Astrocyte (in vitro differentiated cells and primary cell): ENCODE results near the gene SNRPA. TPM values are rescaled to one million over a fixed set of nuclear protein-coding genes. Genes with fewer than 3 reads are reported as not detected.

ENCODE experiments used
- DNase-seq: peaks from one replicate; pipeline ENCODE4 v3.0.0-alpha.2; 2010; ENCODE audit warnings: low read depth
- FAIRE-seq: peaks from 2 replicates; lab custom pipeline; 2011; peaks lifted over from hg19 to GRCh38; lab: Jason Lieb, UNC
- H2AFZ ChIP-seq: 2 replicates; pipeline ENCODE4 v1.6.0; 2012; ENCODE audit warnings: low read depth, low read length, inconsistent platforms
- H3K27ac ChIP-seq: 2 replicates; pipeline ENCODE4 v1.5.1; 2011; ENCODE audit warnings: low read depth, low read length, inconsistent platforms
- H3K27me3 ChIP-seq: 2 replicates; pipeline ENCODE4 v1.6.0; 2011; ENCODE audit warnings: low read length, inconsistent platforms; ENCODE audit not compliant: insufficient read depth
- H3K36me3 ChIP-seq: 2 replicates; pipeline ENCODE4 v1.5.1; 2011; ENCODE audit warnings: low read length, inconsistent platforms; ENCODE audit not compliant: insufficient read depth
- H3K4me1 ChIP-seq: 2 replicates; pipeline ENCODE4 v1.5.1; 2011; ENCODE audit warnings: low read length, inconsistent platforms; ENCODE audit not compliant: insufficient read depth
- H3K4me2 ChIP-seq: 2 replicates; pipeline ENCODE4 v1.6.0; 2012; ENCODE audit warnings: low read length, inconsistent platforms
- H3K4me3 ChIP-seq: 2 replicates; pipeline ENCODE4 v1.5.1; 2011; ENCODE audit warnings: low read depth, mild to moderate bottlenecking, low read length, inconsistent platforms; ENCODE audit not compliant: insufficient read depth
- H3K79me2 ChIP-seq: 2 replicates; pipeline ENCODE4 v1.6.0; 2012; ENCODE audit warnings: mild to moderate bottlenecking, low read length, inconsistent platforms; ENCODE audit not compliant: insufficient read depth
- H3K9ac ChIP-seq: 2 replicates; pipeline ENCODE4 v1.6.0; 2012; ENCODE audit warnings: mild to moderate bottlenecking, low read length, inconsistent platforms
- H3K9me3 ChIP-seq: 2 replicates; pipeline ENCODE4 v1.5.1; 2012; ENCODE audit warnings: low read depth, mild to moderate bottlenecking, low read length, inconsistent platforms; ENCODE audit not compliant: insufficient read depth
- H4K20me1 ChIP-seq: 2 replicates; pipeline ENCODE4 v1.6.0; 2012; ENCODE audit warnings: low read length, inconsistent platforms; ENCODE audit not compliant: insufficient read depth
- H3K27ac Mint-ChIP-seq: one replicate; pipeline ENCODE4 v1.8.0; 2021; ENCODE audit warnings: mild to moderate bottlenecking, mixed read lengths; ENCODE audit not compliant: unreplicated experiment
- H3K27me3 Mint-ChIP-seq: one replicate; pipeline ENCODE4 v1.8.0; 2021; ENCODE audit warnings: low read depth, mixed read lengths; ENCODE audit not compliant: unreplicated experiment
- H3K36me3 Mint-ChIP-seq: one replicate; pipeline ENCODE4 v1.8.0; 2021; ENCODE audit warnings: low read depth, mixed read lengths; ENCODE audit not compliant: unreplicated experiment
- H3K4me1 Mint-ChIP-seq: one replicate; pipeline ENCODE4 v1.8.0; 2021; ENCODE audit warnings: low read depth, mixed read lengths; ENCODE audit not compliant: unreplicated experiment
- H3K4me3 Mint-ChIP-seq: one replicate; pipeline ENCODE4 v1.8.0; 2021; ENCODE audit warnings: mild to moderate bottlenecking, moderate library complexity, mixed read lengths; ENCODE audit not compliant: unreplicated experiment
- H3K9me3 Mint-ChIP-seq: one replicate; pipeline ENCODE4 v1.8.0; 2021; ENCODE audit warnings: mild to moderate bottlenecking, mixed read lengths; ENCODE audit not compliant: unreplicated experiment
- EZH2 ChIP-seq: IDR thresholded peaks from 2 replicates; pipeline ENCODE4 v1.6.1; 2012; ENCODE audit warnings: mild to moderate bottlenecking, low read length, inconsistent platforms; ENCODE audit not compliant: insufficient read depth
- total RNA-seq: library from RNA; stranded (reverse); gene quantifications from 2 replicates; pipeline ENCODE4 v1.2.1, GENCODE V29; 2021
- TF ChIP-seq, protein P1 (sequence below): IDR thresholded peaks from 2 replicates; pipeline ENCODE4 v1.5.1; 2011; ENCODE audit warnings: low read depth, mild to moderate bottlenecking, inconsistent platforms, low read length, moderate library complexity; ENCODE audit not compliant: insufficient read depth

Gene SNRPA
- total RNA-seq, 1 donor from 2014 or later: 67.0 TPM

- Histone ChIP-seq H3K4me3 (peak overlapping the region; percentile 92), H3K36me3 (peaks cover 2% of the 10 kb centered on the region), H3K27me3 (no peaks in the 10 kb centered on the region), H3K27ac (no peak overlapping the region), H2AFZ (no peak overlapping the region), H3K4me2 (peak overlapping the region; percentile 94), H4K20me1 (peaks cover 33% of the 10 kb centered on the region), H3K4me1 (peaks cover 21% of the 10 kb centered on the region), H3K9me3 (no peaks in the 10 kb centered on the region), H3K9ac (peak overlapping the region; percentile 95), H3K79me2 (peaks cover 61% of the 10 kb centered on the region)
- FAIRE-seq: no peak
- DNase-seq: no peak
- TF ChIP-seq EZH2: no peak
- TF ChIP-seq, protein P1, sequence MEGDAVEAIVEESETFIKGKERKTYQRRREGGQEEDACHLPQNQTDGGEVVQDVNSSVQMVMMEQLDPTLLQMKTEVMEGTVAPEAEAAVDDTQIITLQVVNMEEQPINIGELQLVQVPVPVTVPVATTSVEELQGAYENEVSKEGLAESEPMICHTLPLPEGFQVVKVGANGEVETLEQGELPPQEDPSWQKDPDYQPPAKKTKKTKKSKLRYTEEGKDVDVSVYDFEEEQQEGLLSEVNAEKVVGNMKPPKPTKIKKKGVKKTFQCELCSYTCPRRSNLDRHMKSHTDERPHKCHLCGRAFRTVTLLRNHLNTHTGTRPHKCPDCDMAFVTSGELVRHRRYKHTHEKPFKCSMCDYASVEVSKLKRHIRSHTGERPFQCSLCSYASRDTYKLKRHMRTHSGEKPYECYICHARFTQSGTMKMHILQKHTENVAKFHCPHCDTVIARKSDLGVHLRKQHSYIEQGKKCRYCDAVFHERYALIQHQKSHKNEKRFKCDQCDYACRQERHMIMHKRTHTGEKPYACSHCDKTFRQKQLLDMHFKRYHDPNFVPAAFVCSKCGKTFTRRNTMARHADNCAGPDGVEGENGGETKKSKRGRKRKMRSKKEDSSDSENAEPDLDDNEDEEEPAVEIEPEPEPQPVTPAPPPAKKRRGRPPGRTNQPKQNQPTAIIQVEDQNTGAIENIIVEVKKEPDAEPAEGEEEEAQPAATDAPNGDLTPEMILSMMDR: no peak
- H3K36me3 Mint-ChIP-seq: peaks cover 19% of the 10 kb centered on the region
- peak overlapping the region; percentile 99 for H3K27ac Mint-ChIP-seq
- peaks cover 25% of the 10 kb centered on the region for H3K4me1 Mint-ChIP-seq
- no peaks in the 10 kb centered on the region for H3K27me3 Mint-ChIP-seq
- H3K9me3 Mint-ChIP-seq: no peaks in the 10 kb centered on the region
- peak overlapping the region; percentile 99 for H3K4me3 Mint-ChIP-seq
Observed at GRCh38 chr19:40752257-40752781, 1.3 kb downstream of the SNRPA start.

DNA sequence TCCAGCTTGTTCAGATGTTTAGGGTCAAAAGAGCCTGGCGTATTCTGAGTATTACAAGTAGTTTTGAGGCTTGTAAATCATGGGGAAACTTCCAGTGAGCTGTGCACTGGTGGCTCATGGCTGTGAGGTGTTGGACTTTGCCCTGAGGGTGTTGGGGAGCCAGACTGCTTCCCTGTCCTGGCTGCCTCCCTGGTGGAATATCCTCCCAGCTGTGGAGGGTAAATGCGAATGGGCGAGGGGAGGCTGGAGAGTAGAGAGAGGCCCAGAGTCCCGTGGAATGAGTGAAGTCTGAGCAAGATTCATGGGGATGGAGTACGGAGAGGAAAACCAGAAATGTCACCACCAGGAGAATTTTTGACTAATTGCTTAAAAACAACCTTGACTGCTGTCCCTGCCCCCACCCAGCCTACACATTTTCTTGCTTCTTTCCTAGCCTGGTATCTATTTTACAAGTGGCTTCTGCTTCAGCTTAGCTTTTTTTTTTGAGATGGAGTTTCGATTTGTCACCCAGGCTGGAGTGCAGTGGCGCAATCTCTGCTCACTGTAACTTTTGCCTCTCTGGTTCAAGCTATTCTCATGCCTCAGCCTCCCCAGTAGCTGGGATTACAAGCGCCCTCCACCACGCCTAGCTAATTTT lies 3.7 kb downstream of the SNRPA start:
- H3K4me3 Mint-ChIP-seq: peak overlapping the region; percentile 52
- Histone ChIP-seq H3K4me1 (peaks cover 19% of the 10 kb centered on the region), H4K20me1 (peaks cover 51% of the 10 kb centered on the region), H3K27me3 (no peaks in the 10 kb centered on the region), H3K27ac (no peak overlapping the region), H3K9ac (peak overlapping the region; percentile 52), H3K4me2 (peak overlapping the region; percentile 51), H3K9me3 (no peaks in the 10 kb centered on the region), H3K36me3 (peaks cover 10% of the 10 kb centered on the region), H3K4me3 (no peak overlapping the region), H2AFZ (no peak overlapping the region), H3K79me2 (peaks cover 80% of the 10 kb centered on the region)
- TF ChIP-seq, protein P1: no peak
- TF ChIP-seq EZH2: no peak
- H3K27ac Mint-ChIP-seq: peak overlapping the region; percentile 70
- peaks cover 24% of the 10 kb centered on the region for H3K36me3 Mint-ChIP-seq
- no peaks in the 10 kb centered on the region for H3K27me3 Mint-ChIP-seq
- FAIRE-seq (no peak), DNase-seq (no peak)
- peaks cover 22% of the 10 kb centered on the region for H3K4me1 Mint-ChIP-seq
- no peaks in the 10 kb centered on the region for H3K9me3 Mint-ChIP-seq

GRCh38 chr19:40755248-40755624 lies 4.2 kb downstream of the SNRPA start:
- H3K9ac ChIP-seq: no peak overlapping the region
- no peak overlapping the region for H3K27ac Mint-ChIP-seq
- peak overlapping the region; percentile 45 for H3K4me3 Mint-ChIP-seq
- peaks cover 15% of the 10 kb centered on the region for H3K36me3 ChIP-seq
- peaks cover 14% of the 10 kb centered on the region for H3K4me1 ChIP-seq
- H3K9me3 ChIP-seq: no peaks in the 10 kb centered on the region
- FAIRE-seq (no peak), DNase-seq (no peak)
- no peak overlapping the region for H2AFZ ChIP-seq
- H3K36me3 Mint-ChIP-seq: peaks cover 24% of the 10 kb centered on the region
- no peak for TF ChIP-seq EZH2
- TF ChIP-seq, protein P1: no peak
- no peaks in the 10 kb centered on the region for H3K27me3 Mint-ChIP-seq
- no peak overlapping the region for H3K4me3 ChIP-seq
- H3K9me3 Mint-ChIP-seq: no peaks in the 10 kb centered on the region
- H3K4me1 Mint-ChIP-seq: peaks cover 22% of the 10 kb centered on the region
- peak overlapping the region; percentile 43 for H3K4me2 ChIP-seq
- peaks cover 54% of the 10 kb centered on the region for H4K20me1 ChIP-seq
- no peaks in the 10 kb centered on the region for H3K27me3 ChIP-seq
- H3K79me2 ChIP-seq: peaks cover 85% of the 10 kb centered on the region
- no peak overlapping the region for H3K27ac ChIP-seq
